ENCODE measurements around the gene OR13C2.

- peak; percentile 38 for TF ChIP-seq CTCF (conservative IDR thresholded peaks at IDR 0.05; ENCODE audit: low read depth, low read length)
- TF ChIP-seq EZH2 (IDR thresholded peaks at IDR 0.05; ENCODE audit: borderline replicate concordance, low read depth, low read length, poor library complexity, severe bottlenecking), result no peak
Observed at GRCh38 chr9:104608336-104608735, 2.9 kb upstream of the OR13C2 start.

Measured in A673 (cell line).